HG02798 (cell line): Measurements from ENCODE around the gene TRAPPC1.

Experiments
- ATAC-seq: cut with Tn5 transposase; IDR thresholded peaks from one replicate; pipeline ENCODE4 v1.9.1; 2021; ENCODE audit warnings: mild to moderate bottlenecking; ENCODE audit not compliant: unreplicated experiment, poor library complexity

The TRAPPC1 gene

GRCh38 chr17:7943291-7943690 is 11.5 kb upstream of the TRAPPC1 start:
- no peak for ATAC-seq

GRCh38 chr17:7940743-7941142 is 9.0 kb upstream of the TRAPPC1 start:
- ATAC-seq: no peak

- ATAC-seq: no peak
Observed at GRCh38 chr17:7940034-7940433, 8.3 kb upstream of the TRAPPC1 start.

- no peak for ATAC-seq
Observed at GRCh38 chr17:7935859-7936258, 4.1 kb upstream of the TRAPPC1 start.

- no peak for ATAC-seq
Observed at GRCh38 chr17:7932949-7933348, 1.2 kb upstream of the TRAPPC1 start.

- ATAC-seq: peak; percentile 7
Observed at GRCh38 chr17:7932483-7932891, 741 bp upstream of the TRAPPC1 start.

- ATAC-seq: no peak
Observed at GRCh38 chr17:7930841-7931631, 710 bp downstream of the TRAPPC1 start.

GRCh38 chr17:7929158-7930023 is 2.4 kb downstream of the TRAPPC1 start, which contains the start of gene KCNAB3:
Gene KCNAB3, minus strand, starts transcription at chr17:7929856. Its CDS starts 421 bp downstream, at chr17:7929435.
- ATAC-seq: no peak

- ATAC-seq: no peak
Observed at GRCh38 chr17:7927596-7927995, 4.2 kb downstream of the TRAPPC1 start.

- peak; percentile 63 for ATAC-seq
Observed at GRCh38 chr17:7922845-7923628, 8.7 kb downstream of the TRAPPC1 start.

GRCh38 chr17:7922269-7922844 is 9.4 kb downstream of the TRAPPC1 start:
- no peak for ATAC-seq

GRCh38 chr17:7916808-7917207 is 14.9 kb downstream of the TRAPPC1 start:
- ATAC-seq: no peak

GRCh38 chr17:7916385-7916682 is 15.4 kb downstream of the TRAPPC1 start:
- ATAC-seq: no peak

GRCh38 chr17:7915611-7916384 is 15.9 kb downstream of the TRAPPC1 start, which contains the start of gene RNF227:
Gene RNF227, minus strand, starts transcription at chr17:7916289. Its CDS starts 94 bp downstream, at chr17:7916195.
- peak; percentile 82 for ATAC-seq

GRCh38 chr17:7915179-7915610 is 16.6 kb downstream of the TRAPPC1 start:
- no peak for ATAC-seq

- no peak for ATAC-seq
Observed at GRCh38 chr17:7912927-7913524, 18.7 kb downstream of the TRAPPC1 start.

GRCh38 chr17:7911116-7911515 is 20.6 kb downstream of the TRAPPC1 start:
- ATAC-seq: no peak

GRCh38 chr17:7910711-7911110 is 21.0 kb downstream of the TRAPPC1 start:
- ATAC-seq: no peak

GRCh38 chr17:7910281-7910680 is 21.5 kb downstream of the TRAPPC1 start:
- ATAC-seq: no peak
